Sciatic nerve (tissue), 2 donors: Measurements from ENCODE around the gene F12. TPM values are rescaled to one million over a fixed set of nuclear protein-coding genes. Genes with fewer than 3 reads are reported as not detected.
"Not testable (repeated sequence)": the region's sequence is repeated elsewhere in the genome, so short reads cannot be mapped to it uniquely, and the experiment has no call there.

ENCODE experiments used
- ATAC-seq: fragments of 200-7000 bp; cut with Tn5 transposase; one replicate; pipeline ENCODE4 v1.9.1; 2020; ENCODE audit warnings: mild to moderate bottlenecking, moderate library complexity
- DNase-seq: peaks from one replicate; pipeline ENCODE4 v3.0.0-alpha.2; 2020; ENCODE audit warnings: low spot score
- intact Hi-C: fragments of 100-400 bp; cut with DNase I; formaldehyde crosslinking; loops from one replicate; pipeline ENCODE4 v1.14.2; 2022
- total RNA-seq: library from RNA; stranded (reverse); fragmentation: NEBNext Ultra II Directional; extraction: Animal tissue kit (Norgen Biotek cat#: 25700); gene quantifications from one replicate; pipeline ENCODE4 v1.2.1, GENCODE V29; 2021
- donor health status: DM: no; HTN: no; CAD: no.
- donor health status: DM: no; HTN: no; CAD: no.

The F12 gene
- total RNA-seq, 1 donor from 2014 or later, result 0.49 TPM

DNA sequence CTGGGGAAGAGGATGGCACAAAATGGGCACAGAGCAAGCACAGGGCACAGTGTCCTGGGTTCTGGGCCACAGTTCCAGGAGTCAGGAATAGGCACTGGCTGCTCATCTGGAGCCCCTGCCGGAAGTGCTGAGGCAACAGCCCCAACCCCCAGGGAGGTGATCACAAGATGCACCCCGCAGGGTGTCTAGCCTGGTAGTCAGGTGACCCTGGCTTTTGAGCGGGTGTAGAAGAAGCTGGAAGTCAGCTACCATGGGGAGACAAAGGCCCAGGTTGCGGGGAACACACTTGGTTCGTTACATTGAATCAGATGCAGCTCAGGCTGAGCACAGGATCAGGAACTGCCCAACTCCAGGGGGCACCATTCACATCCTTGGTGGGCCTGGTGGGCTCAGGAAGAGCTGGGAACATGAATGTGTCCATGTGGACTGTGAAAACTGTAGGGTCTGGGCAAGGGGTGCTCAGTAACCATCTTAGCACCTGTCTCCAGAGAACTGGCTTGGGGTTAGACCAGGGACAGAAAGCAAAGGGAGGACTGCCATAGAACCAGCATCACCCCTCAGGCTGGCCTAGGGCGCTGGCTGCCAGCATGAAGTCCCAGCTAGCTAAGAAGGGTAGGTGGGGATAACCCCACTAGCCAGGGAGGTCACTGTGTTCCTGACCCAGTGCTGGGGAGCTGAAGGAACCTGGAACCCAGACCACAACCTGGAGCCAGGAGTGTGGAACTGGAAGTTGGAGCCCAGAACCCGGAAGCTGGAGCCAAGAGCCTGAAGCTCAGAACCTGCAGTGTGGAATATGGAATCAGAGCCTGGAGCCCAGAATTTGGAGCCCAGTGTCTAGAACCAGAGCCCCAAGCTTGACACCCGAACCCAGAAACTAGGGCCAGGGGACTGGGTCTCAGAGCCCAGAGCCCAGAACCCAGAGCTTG lies 31.2 kb downstream of the F12 start:
- intact Hi-C loops, result no loop called here
- ATAC-seq (no peak), DNase-seq (no peak)

DNA sequence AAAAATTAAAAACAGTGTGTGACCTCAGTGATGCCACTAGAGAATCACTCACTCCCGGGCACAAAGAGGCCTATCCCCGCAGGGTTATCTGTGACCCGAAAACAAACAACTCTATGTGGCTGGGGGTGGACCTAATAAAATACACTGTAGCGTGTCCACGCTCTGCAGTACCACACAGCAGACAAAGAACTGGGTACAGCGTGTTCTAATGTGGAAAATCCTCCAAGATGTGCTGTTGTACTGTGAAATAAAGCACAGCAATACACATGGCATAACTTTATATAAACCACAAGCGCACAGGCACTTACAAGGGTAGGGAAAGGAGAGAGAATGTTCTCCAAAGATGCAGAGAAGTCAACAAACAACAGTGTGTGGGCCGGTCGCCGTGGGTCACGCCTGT lies 33.3 kb downstream of the F12 start:
- peak; percentile 33 for ATAC-seq
- DNase-seq, result no peak
- intact Hi-C loops, result no loop called here

DNA sequence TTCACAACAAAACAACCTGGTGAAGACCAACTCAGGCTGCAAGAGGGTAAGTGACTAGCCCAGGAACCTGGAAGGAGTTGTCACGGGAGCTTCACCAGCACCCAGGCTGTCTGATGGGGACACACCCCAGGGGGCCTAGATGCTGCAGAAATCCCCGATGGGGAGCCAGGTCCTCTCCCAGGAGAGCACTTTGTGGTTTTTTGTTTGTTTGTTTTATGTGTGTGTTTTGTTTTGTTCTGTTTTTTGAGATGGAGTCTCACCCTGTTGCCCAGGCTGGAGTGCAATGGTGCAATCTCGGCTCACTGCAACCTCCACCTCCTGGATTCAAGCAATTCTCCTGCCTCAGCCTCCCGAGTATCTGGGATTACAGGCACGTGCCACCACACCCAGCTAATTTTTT lies 33.8 kb downstream of the F12 start:
- intact Hi-C loops, ATAC-seq: not testable (repeated sequence)

DNA sequence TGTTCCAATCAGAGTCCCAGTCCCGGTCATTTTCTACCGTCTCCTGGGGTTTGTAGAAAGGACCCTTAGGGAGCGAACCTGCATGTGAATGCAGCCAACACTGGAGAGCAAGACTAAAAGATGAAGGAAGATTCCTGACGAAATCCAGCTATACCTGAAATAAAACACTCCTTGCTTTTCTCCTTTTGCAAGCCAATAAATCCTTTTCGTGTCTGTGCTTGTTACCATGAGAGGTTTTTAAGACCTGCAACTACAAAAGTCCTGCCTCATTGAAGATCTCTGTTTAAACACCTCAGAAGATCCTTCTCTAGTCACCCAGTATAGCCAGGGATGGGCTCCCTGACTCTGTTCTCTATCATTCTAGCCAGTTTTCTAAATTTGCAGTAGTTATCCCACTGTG lies 35.2 kb downstream of the F12 start:
- ATAC-seq (no peak), DNase-seq (no peak)
- intact Hi-C loops, result no loop called here

More for the DNA sequence above, 33.8 kb downstream of the F12 start:
- not testable (repeated sequence) for DNase-seq

DNA sequence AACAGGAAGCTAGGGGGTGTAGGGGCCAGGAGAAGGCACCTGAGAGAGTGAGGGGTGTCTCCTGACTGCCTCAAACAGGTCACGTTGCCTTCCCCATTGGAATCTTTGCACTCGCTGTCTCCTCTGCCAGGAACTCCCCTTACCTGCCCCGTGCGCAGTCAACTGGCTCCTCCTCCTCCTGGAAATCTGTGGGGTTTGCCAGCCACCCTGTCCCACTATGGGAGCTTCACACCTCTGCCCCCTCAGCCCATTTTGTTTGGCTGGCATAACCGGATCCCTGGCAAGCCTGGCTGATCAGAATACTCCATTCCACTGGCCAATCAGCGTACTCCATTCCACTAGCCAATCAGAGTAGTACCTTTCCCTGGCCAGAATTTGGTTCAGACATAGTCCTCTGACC lies 35.6 kb downstream of the F12 start:
- ATAC-seq, result no peak
- intact Hi-C loops, result no loop called here
- no peak for DNase-seq

DNA sequence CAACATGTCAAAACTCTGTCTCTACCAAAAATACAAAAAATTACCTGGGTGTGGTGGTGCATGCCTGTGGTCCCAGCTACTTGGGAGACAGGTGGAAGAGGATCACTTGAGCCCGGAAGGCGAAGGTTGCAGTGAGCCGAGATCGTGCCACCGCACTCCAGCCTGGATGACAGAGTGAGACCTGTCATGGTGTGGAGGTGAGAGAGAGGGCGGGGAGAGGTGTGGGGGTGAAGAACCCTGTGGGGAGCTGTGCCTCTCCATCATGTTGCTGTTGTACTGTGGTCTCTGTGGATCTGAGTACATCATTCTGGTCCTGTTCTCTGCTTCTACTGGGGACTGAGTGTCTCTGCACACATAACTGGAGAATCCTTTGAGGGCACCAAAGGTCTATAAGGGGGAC lies 36.5 kb downstream of the F12 start:
- no peak for DNase-seq
- ATAC-seq, result no peak
- intact Hi-C loops, result no loop called here

DNA sequence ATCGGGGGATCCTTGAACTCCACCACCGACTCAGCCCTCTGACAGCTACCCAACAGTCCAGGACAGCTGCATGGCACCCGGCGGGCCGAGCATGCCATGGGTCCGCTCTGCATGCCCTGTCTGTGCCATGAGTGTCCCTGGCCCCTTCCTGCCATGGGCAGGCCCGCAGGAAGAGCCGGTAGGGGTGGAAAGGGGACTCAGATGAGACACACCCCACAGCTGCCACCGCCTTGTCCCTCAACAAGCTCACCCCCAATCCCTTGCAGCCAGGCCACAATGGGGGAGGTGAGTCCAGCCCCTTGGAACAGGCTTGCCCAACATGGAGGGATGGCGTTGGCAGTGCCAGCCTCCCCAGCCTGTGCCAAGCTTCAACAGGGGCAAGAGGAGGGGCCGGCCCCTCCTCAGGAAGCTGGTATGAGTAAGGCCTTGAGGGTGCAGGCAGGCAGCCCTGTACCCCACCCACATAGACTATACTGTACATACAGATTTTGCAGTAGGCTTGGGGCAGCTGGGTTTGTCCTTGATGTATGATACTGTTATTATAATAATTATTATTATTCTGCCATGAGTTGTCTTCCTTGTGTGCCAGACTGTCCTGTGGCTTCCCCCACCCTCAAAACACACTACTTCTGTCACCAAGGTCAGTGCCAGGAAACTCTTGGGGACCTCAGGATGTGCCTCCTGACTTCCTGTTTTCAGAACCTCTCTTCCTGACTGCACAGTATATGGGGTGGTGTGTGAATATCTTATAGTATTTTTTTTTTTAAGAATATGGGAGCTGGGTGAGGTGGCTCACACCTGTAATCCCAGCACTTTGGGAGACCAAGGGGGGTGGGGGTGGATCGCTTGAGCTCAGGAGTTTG lies 37.1 kb downstream of the F12 start:
- intact Hi-C loops, result no loop called here
- ATAC-seq (no peak), DNase-seq (no peak)

DNA sequence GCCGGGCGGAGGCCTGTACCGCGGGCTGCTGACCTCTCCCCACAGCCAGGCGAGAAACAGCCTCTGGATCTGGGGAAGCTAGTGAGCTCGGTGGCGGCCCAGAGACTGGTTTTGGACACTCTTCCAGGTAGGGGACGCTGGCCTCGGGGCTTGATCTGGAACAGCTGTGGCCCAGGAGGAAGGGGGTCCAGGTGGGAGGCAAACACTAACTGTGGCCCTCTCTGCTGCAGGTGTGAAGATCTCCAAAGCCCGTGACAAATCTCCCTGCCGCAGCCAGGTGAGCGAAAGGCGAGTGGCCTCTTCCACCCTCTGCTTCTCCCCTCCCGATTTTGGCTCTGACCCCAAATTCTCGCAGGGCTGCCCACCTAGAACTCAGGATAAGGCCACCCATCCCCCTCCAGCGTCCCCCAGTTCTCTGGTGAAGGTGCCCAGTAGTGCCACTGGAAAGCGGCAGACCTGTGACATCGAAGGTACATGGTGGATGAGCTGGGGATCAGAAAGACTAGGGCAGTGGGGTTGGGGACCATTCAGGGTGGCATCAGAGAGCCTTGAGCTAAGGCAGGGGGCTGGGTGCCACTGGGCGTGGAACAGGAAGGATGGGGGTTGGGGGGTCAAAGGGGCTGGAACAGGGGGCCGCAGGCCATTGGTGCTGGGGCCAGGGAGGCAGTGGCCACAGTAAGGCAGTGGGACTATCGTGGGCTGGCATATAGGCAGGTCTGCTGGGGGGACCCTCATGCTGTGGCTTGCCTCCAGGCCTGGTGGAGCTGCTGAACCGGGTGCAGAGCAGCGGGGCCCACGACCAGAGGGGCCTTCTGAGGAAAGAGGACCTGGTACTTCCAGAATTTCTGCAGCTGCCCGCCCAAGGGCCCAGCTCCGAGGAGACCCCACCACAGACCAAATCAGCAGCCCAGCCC lies 38.0 kb downstream of the F12 start:
- ATAC-seq (no peak), DNase-seq (no peak)
- intact Hi-C loops, result no loop called here

DNA sequence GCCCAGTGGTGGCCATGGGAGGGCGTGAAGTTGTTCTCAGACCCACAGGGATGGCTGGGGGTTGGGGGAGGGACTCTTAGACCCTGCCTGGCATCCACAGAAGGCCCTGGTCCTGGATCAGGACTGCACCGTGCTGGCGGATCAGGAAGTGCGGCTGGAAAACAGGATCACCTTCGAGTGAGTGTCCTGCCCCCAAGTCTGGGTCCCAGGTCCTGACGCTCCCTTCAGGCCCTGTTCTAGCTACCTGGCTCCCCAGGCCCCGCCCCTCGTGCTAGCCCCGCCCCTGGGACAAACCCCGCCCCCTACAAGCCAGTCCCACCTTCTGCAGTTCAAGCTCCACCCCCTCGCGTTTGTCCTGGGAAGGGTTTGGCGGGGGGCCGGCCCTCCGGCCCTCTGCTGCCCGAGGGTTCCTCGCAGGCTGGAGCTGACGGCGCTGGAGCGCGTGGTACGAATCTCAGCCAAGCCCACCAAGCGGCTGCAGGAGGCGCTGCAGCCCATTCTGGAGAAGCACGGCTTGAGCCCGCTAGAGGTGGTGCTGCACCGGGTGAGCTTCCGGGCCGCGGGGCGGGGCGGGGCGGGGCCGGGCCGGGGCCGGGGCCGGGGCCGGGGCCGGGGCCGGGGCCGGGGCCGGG lies 38.8 kb downstream of the F12 start:
- intact Hi-C loops, result no loop called here
- ATAC-seq, result peak; percentile 72
- DNase-seq, result peak; percentile 82

DNA sequence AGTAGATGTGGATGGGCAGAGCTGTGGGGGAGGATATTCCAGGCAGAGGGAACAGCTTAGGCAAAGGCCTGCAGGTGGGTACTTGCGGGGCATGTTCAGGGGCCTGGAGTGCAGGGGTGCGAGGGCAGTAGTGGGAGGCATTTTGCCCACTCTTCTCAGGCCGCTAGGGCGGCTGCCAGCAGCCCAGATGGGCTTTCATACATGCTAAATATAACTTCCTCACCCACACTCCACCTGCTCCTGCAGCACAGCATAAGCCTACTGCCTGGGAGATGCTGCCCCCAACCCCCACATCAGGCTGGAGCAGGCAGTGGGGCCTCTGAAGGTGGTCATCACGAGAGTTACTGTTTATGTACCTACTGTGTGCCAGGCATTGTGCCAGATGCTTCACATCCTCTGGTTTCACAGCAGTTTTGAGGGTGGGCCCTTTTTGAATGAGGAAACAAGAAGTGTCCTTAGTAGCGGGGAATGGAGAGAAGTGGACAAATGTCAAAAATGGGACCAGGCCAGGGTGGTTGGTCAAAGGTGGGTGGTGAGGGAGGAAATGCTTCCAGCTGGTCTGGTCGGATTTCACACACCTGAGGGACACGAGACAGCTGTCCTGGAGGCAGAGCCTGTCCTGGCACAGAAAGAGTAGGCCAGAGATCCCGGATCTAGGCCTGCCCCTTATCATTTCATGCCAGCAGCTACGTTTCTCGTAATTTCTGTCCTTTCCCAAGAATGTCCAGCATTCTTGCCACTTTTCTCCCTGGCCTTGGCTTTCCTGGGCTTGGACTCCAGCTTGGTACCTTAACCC lies 39.5 kb downstream of the F12 start:
- ATAC-seq (no peak), DNase-seq (no peak)
- intact Hi-C loops, result no loop called here

DNA sequence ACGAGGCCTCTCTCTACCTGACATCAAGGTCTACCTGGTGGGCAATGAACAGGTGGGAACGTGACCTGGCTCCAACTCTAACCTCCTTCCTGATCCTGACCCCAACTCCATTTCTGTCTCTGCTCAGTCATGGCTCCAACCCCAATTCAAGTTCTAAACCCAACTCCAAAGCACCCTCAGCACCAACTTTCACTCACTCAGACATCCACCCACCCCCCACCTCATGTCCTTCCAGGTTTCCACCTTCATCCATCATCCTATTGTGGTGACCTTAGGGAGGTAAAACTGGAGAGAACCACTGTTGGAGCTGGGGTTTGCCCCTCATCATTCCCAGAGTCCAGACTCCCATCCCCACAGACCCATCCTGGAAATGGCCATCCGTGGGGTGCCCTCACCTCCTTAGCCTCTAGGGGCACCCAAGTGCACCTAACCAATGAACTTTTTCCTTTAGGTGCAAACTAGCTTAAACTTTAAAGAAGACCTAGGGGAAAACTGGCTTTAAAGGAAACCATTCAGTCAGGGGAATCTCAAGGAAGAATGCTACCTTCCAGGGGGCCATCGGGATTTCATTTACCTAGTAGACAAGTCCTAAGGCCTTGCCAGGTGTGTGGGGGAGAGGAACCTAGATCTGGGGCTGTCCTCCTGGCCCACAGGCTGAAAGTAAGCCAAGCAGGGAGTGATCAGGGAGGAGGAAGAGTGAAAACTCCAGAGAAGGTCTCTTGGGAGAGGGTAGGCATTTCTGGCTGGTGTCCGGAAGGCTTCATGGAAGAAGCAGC lies 40.3 kb downstream of the F12 start:
- intact Hi-C loops, result no loop called here
- DNase-seq (no peak), ATAC-seq (no peak)

DNA sequence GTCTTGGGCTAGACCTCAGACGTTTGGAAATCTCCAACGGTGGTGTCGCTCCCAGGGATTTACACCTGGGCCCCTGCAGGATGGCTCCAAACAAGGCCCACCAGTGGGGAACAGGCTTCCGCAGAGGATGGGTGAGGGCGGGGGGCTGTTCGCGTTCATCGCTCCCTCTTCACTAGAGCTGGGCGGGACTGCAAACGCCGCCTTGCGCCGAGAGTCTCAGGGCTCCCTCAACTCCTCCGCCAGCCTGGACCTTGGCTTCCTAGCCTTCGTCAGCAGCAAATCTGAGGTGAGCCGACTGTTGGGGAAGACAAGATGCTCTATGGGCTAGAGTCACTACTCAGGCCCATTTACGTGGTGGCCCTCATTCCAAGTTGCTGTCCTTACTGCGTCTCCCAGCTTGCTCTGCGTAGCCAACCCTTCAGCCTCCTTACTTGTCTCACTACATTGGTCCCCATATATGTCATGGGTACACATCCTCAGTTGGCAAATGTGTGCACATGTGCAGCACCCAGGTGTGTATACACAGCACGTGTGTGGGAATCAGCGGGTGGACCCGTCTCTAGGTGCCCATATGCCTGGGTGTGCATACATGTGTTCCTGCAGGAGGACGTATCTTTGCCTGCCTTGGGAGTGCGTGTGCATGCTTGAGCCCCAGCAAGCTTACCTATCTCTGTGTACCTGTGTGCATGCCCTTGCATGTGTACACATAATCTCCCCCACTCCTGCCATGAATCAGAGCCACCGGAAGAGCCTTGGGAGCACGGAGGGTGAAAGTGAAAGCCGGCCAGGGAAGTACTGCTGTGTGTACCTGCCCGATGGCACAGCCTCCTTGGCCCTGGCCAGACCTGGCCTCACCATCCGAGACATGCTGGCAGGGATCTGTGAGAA lies 41.1 kb downstream of the F12 start:
- ATAC-seq (no peak), DNase-seq (no peak)
- intact Hi-C loops, result no loop called here

DNA sequence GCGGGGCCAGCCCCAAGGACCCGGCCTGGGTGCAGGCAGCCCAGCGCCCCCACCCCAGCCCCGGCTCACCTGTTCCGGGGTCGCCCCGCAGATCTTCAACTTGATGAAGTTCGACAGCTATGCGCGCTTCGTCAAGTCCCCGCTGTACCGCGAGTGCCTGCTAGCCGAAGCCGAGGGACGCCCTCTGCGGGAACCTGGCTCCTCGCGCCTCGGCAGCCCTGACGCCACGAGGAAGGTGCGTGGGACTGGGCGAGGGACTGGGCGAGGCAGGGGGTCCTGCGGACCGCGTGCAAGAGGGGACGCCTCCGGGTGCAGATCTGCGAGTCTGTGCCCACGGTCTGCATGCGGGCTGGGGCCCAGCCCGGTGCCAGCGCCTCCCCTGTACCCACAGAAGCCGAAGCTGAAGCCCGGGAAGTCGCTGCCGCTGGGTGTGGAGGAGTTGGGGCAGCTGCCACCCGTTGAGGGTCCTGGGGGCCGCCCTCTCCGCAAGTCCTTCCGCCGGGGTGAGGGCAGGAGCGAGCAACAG lies 42.0 kb downstream of the F12 start:
- no peak for DNase-seq
- ATAC-seq, result peak; percentile 5
- intact Hi-C loops, result no loop called here

DNA sequence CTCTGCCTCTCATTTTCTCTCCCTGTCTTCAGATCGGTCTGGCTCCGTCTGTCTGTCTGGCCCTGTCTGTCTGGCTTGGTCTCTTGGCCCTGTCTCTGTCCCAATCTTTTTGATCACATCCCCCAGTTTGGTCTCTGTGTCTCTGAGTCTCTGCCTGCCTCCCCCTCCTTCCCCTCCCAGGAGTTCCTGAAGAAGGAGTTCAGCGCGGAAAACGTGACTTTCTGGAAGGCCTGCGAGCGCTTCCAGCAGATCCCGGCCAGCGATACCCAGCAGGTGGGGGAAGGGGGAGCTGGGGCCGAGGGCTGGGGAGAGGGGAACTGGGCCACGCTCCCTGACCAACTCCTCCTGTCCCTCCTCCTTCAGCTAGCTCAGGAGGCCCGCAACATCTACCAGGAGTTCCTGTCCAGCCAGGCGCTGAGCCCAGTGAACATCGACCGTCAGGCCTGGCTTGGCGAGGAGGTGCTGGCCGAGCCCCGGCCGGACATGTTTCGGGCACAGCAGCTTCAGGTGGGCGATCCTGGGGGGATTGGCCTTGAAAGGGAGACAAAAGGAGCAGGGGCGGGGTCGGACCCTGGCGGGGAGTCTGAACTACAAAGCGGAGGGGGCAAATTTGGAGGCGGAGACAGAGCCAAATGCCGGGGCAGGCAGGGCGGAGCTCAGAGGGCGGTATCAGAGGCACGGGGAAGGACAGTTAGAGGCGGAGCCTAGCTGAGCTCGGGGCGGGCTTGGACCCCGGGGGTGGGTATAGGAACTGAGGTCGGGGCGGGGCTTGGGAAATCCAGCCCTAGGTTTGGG lies 42.6 kb downstream of the F12 start:
- DNase-seq, result peak; percentile 92
- intact Hi-C loops, result no loop called here
- peak; percentile 93 for ATAC-seq

DNA sequence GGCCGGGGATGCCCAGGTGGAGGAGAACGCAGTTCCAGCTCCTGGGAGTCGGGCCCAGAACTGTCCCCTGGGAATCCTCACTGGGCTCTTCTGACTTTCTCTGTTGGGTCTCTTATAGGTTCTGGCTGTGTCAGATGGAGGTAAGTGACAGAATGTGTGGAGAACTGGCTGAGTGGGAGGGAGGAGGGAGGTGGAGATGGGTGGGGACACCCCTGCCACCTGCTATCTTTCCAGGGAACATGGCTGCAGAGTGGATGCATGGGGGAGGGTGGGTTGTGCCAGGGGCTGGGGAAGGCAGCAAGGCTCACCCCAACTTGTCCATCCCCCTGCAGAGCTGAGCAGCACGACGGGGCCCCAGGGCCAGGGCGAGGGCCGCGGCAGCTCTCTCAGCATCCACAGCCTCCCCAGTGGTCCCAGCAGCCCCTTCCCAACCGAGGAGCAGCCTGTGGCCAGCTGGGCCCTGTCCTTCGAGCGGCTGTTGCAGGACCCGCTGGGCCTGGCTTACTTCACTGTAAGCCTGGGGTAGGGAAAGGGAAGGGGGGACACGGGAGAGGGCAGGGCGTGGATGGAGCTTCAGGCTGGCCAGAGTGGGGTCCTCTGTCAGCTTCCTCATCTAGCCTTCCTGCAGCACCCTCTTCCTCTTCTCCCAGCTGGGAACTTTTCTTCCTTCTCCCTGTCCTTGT lies 43.4 kb downstream of the F12 start:
- no peak for DNase-seq
- ATAC-seq, result no peak
- intact Hi-C loops, result no loop called here
